ENCODE measurements around the gene SLCO6A1.
"Not testable (repeated sequence)": the region's sequence is repeated elsewhere in the genome, so short reads cannot be mapped to it uniquely, and the experiment has no call there.

SLCO6A1 gene, protein sequence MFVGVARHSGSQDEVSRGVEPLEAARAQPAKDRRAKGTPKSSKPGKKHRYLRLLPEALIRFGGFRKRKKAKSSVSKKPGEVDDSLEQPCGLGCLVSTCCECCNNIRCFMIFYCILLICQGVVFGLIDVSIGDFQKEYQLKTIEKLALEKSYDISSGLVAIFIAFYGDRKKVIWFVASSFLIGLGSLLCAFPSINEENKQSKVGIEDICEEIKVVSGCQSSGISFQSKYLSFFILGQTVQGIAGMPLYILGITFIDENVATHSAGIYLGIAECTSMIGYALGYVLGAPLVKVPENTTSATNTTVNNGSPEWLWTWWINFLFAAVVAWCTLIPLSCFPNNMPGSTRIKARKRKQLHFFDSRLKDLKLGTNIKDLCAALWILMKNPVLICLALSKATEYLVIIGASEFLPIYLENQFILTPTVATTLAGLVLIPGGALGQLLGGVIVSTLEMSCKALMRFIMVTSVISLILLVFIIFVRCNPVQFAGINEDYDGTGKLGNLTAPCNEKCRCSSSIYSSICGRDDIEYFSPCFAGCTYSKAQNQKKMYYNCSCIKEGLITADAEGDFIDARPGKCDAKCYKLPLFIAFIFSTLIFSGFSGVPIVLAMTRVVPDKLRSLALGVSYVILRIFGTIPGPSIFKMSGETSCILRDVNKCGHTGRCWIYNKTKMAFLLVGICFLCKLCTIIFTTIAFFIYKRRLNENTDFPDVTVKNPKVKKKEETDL

DNA sequence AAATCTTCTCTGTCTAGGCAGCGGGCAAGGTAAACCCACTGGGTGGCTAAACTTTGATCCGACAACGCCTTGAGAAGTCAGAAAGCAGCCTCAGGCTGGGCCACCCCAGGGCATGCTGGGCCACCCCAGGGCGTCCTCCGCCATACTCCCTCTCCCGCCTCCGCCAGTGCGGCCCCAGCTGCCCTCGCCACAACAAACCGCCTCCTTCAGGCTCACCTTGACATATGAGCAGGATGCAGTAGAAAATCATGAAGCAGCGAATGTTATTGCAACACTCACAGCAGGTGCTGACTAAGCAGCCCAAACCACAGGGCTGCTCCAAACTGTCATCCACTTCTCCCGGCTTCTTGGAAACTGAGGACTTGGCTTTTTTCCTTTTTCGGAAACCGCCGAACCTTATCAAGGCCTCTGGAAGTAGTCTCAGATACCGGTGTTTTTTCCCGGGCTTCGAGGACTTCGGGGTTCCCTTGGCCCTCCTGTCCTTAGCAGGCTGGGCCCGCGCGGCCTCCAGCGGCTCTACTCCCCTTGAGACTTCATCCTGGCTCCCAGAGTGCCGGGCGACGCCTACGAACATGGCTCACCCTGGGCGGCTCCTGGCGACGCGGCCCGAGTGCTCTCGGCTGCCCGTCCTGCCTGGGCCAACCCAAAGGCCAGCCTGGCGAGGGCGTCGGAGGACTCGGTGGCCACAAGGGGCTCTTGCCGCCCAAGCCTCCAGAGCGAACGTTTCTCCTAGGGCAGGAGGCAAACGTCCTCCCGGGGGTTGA, at the start of gene SLCO6A1:
Gene SLCO6A1 (minus strand): TSS at position 731 of the 764 bp plus-strand sequence. CDS start 157 bp downstream, at position 574.
- no peak for DNase-seq

- DNase-seq, result no peak
Measured at GRCh38 chr5:102547141-102548035, 48.6 kb upstream of the SLCO6A1 start.

DNA sequence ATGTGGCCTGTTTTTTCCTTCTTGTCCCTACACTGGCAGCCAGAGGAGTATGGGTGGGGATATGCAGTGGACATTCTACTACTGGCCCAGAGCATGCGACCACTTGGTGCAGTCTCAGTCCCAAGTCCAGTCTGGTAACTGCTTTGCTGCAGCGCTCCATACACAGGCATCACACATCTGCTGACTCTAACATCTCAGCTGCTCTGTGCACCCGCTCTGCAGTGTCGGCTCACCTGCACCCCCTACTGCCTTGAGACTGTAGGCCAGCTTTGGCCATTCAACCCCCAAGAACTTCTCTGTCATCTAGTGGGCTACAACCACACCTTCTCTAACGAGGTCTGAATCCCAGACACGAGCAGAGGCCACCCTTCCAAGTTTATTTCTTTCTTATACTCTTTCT, 46.4 kb upstream of the SLCO6A1 start:
- no peak for DNase-seq

DNA sequence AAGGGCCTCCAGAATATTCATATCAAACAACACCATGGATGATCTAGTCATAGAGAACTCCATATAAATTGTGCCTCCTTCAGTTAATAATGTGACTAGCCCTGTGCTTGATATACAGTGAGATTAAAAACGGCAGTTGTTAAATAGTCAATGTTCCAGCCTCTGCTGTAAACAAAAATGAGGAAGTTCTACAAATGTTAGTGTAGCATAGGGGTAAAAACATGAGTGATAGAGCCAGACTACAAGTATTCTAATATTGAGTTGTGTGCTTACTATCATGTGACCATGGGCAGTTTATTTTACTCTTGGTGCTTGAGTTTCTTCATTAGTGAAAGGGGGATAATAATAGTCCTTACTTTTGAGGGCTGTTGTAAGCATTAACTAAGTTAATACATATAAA, 43.3 kb upstream of the SLCO6A1 start:
- no peak for DNase-seq

- no peak for DNase-seq
Measured at GRCh38 chr5:102539996-102540728, 41.4 kb upstream of the SLCO6A1 start.

DNA sequence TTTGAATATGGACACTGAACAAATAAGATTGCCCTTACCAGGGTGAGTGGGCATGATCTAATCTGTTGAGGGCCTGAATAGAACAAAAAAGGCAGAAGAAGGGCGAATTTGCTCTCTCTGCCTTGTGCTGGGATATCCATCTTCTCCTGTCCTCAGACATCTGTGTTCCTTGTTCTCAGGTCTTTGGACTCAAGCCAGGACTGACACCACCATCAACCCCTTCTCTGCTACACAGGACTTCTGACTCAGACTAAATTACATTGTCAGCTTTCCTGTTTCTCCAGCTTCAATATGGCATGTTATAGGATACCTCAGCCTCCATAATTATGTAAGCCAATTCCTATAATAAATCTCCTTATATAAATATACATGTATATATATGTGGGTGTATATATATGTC, 40.8 kb upstream of the SLCO6A1 start:
- DNase-seq, result no peak

DNA sequence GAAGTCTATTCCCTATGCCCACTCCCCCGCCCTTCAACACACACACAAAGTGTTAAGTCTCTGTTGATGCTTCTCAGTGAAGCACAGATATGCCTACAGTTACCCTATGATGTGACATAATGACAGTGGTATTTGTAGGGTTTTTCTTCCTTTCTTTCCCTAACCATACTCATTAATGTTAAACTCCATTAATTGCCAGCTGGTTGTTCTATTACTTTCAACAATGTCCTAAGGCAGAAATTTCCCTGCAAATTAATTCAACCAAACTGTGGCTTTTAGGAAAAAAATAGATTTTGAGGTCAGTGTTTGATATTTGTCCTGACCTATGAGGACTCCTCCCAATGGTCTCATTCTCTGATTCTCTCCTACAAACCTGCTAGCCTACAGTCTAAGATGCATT, 38.2 kb upstream of the SLCO6A1 start:
- DNase-seq, result no peak

- no peak for DNase-seq
Measured at GRCh38 chr5:102536323-102536928, 37.6 kb upstream of the SLCO6A1 start.

- DNase-seq, result no peak
Measured at GRCh38 chr5:102532123-102532522, 33.3 kb upstream of the SLCO6A1 start.

GRCh38 chr5:102531506-102531905, 32.7 kb upstream of the SLCO6A1 start:
- no peak for DNase-seq

- no peak for DNase-seq
Measured at GRCh38 chr5:102529447-102529846, 30.6 kb upstream of the SLCO6A1 start.

GRCh38 chr5:102529031-102529430, 30.2 kb upstream of the SLCO6A1 start:
- no peak for DNase-seq

GRCh38 chr5:102528600-102528999, 29.8 kb upstream of the SLCO6A1 start:
- no peak for DNase-seq

- no peak for DNase-seq
Measured at GRCh38 chr5:102527547-102527946, 28.7 kb upstream of the SLCO6A1 start.

DNA sequence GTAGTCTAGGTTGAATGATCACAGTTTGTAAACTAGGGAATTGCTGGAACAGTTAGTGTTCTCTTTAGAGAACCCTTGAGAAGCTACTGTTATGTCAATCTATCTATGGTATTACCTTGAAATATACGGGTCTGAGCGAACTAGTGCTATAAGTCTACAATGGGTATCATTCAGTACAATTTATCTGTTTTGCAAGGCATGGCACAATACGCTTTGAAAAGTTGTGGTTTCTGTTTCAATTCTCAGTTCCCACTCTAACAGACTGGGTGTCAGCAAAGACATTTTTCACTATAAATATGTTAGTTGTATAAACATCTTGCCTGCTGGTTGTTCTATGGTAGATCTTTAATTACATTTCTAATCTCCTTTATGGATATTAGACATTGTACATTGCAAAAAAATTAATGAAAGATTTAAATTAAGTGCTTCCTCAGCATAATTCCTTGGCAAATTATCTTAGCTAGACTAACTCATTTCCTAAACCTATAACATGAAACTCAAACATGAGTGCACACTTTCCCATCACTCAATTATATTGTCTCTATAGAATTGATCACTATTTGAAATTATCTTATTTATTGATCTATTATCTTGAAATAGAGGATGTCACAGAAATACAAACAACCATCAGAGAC, 24.9 kb upstream of the SLCO6A1 start:
- DNase-seq, result no peak

GRCh38 chr5:102511666-102512065, 12.9 kb upstream of the SLCO6A1 start:
- DNase-seq, result no peak

DNA sequence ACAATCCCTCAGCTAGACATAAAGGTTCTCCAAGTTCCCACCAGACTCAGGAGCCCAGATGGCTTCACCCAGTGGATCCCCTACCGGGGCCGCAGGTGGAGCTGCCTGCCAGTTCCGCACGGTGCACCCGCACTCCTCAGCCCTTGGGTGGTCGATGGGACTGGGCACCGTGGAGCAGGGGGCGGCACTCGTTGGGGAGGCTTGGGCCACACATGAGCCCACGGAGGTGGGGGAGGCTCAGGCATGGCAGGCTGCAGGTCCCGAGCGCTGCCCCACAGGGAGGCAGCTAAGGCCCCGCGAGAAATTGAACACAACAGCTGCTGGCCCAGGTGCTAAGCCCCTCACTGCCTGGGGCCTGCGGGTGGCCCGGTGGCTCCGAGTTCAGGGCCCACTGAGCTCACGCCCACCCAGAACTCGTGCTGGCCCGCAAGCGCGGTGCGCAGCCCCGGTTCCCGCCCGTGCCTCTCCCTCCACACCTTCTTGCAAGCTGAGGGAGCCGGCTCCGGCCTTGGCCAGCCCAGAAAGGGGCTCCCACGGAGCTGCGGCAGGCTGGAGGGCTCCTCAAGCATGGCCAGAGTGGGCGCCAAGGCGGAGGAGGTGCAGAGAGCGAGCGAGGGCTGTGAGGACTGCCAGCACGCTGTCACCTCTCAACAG, 7.4 kb downstream of the SLCO6A1 start:
- DNase-seq, result not testable (repeated sequence)

DNA sequence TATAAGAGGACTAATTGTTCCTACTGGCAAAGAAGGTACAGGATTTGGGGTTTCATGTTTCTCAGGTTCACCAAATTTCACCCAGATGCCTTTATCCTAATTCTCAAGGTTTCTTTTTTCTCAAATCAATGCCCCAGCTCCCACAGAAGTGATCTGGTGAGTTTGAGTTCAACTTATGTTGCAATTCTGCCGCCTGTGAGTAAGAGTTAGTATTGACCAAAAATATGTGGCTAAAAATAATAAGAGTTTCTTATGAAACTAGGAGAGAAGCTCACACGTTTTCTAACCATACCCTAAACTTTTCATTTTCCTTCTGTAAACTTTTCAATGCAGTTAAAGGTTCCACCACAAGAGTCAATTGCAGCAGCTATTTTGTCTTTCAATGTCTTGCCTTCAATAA, 15.1 kb downstream of the SLCO6A1 start:
- DNase-seq, result no peak

DNA sequence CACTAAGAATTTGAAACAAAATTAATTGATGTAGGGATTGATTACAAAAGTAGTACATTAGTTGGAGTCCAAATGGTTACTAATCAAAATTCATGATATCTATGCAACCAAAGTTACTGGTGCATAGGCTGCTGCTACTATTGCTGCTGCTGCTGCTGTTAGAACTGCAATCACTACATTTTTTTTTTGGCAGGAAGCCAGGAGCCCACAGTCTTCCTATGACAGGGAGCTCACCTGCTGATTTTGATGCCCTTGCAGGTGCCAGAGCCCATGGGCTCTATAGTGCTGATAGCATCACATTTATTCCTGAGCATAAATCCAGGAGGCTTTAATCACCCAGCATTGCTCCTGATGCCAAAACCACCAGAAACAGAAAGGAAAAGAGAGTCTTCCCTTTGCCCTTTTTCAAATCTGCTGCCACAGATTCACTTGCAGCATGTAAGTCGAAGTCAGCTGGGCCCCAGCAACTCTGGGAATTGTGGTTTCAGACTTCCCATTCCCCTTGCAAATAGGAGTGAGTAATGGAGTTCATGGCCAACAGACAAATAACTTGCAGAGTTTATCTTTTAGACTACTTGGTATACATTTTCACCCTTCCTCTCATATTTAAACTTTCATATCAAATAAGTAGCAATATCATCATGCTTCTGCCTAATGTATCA, 17.6 kb downstream of the SLCO6A1 start:
- no peak for DNase-seq

DNA sequence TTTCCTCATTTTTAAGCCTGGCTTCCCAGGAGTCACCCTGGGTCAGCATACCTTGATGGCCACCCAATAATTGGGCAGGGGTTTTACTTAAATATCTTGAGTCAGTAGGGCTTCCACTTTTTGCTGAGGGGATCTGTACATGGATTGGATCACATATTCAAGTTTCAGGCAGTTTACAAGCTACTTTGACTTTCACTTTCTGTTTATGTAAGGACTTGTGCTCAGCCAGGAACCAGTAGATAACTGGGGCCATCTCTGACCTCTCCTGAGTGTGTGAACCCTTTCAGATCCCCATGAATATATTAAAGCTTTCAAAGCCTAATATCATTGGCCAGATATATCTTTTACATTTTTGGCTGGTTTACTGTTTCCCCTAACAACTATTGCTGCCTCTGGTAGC, 45.1 kb downstream of the SLCO6A1 start:
- no peak for DNase-seq

Data from CD4-positive, alpha-beta T cell treated with Interferon gamma for 1 hour (primary cell).